HTERT RPE-1 (cell line): ENCODE results near the gene KCTD17.

Experiments used
- in situ Hi-C: fragments of 300-500 bp; cut with MboI; formaldehyde crosslinking; loops from 4 replicates; pipeline ENCODE4 v1.14.3; 2020; ENCODE audit warnings: low sequenced_read_pairs

The KCTD17 gene

DNA sequence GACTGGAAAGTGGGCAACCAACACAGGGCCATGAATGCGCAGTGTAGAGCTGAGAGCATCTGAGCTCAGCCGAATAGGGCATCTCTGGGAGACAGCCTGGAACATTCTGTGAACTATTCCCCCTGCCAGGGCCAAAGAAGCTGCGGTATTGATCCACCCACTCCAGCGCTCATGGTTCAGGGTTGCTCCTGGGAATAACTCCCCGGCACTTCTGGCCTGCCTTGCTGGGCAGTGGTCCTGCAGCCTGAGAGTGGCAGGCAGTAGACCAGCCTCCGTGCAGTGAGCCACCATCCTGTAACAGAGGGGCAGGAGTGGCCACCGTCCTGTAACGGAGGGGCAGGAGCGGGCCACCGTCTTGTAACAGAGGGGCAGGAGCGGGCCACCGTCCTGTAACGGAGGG lies 45.8 kb downstream of the KCTD17 start:
- in situ Hi-C loops: no loop called here

DNA sequence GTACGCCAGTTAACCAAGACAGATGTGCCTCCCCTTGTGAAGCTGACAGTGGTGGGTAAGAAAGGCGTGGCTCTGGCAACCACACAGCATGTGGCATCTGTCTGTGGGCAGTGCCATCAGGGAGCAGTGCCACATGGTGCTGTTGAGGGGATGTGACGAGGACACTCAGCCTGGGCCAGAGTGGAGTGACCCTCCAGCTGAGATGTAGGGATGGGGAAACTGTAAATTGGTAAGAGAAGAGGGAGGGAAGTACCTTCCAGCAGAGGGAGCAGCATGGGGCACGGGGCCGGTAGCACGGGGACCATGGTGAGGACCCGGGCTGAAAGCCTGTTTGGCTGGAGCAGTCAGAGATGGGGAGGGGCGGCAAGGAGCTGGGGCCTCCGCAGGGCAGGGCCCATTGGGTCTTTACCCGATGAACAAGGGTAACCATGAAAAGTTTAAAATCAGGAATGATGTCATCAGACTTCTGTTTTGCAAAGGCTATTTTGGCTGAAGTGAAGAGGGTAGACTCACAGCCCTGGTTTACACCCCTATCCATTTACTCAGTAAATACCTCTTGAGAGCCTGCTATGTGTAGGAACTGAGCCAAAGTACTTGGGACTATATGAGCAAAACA lies 47.5 kb downstream of the KCTD17 start:
- in situ Hi-C loops: no loop called here

DNA sequence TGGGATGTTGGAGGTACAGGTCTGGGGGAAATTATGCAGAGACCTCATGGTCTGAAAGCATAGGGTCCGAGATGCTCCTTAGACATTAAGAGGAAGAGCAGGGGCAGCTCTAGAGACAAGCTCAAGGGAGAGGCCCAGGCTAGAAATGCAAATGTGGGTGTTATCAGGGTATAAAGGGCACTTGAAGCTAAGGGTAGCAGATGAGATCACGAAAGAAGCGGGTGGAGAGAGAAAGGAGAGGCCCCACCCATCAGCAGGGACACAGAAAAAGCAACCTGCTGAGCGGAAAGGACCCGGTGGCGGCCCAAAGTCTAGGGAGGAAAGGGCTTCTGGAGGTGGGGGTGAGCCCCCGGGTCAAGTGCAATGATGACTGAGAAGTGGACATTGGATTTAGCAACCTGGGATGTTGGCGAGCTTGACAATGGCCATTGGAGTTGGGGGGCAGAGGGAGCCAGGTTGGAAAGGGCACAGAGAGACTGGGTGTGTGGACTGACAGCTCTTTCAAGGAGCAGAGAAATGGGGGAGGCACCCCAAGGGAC lies 49.1 kb downstream of the KCTD17 start:
- in situ Hi-C loops: no loop called here

DNA sequence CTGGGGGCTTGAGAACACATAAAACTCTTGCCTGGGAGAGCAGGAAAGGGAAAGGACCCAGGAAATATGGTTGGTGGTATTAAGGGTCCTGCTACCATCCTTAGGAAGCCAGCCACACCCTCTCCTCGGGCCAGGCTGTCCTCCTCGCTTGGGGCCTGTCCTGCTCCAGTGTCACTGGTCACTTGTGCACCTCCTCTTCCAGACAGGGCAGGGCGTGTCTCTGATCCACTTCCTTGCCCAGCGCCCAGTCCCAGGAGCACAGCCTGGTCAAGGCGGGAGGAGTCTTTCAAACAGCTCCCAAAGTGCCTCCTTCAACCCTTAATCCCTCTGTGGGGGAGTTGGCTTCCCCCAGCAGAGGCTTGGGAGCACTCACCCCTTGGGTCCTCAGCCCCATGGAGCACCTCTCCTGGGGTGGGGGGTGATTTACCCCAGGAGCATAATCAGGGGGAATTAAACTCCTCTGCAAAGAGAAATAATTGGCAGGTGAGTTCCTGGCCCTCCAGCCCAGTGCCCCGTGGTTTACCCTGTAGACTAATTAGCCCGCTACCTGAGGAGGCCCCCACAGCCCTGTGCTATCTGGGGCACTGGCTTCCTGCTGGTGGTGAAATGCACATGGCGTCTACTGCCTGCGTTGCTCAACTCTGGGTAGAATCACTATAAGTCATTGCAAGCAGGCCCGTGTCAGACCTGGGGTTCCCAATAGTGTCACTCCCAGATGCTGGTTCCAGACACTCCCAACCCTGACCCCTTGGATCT lies 49.9 kb downstream of the KCTD17 start:
- in situ Hi-C loops: no loop called here

DNA sequence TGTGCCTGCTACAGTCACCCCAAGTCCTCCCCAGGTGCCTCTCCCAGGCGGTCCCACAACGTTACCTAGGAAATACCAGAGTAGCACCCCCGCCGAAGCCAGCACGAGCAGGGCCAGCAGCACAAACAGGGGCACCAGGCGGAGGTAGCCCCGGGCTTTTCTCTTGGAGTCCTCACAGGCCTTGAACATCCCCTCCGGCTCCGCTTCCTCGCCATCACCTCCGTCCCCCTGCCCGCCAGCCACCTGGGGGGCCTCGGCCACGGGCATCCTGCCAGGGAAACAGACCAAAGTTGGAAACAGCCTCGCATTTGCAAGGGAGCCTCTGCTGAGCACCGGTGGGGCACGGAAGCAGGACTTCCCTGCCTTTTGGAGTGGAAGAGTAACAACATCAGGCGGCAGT lies 51.6 kb downstream of the KCTD17 start:
- in situ Hi-C loops: no loop called here

DNA sequence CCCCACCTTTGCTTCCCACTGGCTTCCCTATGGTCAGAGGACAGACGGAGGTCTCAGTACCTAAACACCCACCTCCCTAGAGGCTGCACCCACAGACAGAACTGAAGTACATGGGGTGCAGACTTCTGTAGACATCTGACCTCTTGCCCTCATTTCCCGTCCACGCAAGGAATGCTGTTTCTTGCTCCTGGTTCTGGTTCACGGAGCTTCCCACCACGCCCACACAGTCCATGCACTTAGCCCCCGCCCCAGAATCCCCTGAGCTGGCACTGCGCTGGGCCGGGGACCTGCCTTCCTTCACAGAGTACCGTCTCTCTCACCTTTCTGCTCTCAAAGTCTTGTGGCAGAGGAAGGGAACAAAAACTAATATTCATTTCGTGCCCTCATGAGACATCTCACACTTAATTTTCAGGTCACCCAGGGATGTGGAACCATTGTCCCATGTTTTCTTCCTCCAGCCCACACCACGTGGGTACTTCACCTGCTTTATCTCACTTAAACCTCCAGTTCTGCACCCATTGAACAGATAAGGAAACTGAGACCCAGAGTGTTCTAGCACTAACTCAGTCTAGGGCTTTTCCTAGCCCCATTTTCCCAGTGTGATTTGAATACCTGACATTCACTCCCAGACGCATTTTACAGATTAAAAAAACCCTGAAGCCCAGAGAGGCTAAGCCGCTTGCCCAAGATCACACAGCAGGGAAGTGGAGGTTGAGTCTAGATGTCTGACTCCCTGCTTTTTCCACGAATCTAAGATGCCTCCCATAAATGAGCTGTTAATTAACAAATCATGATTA lies 52.3 kb downstream of the KCTD17 start:
- in situ Hi-C loops: no loop called here

DNA sequence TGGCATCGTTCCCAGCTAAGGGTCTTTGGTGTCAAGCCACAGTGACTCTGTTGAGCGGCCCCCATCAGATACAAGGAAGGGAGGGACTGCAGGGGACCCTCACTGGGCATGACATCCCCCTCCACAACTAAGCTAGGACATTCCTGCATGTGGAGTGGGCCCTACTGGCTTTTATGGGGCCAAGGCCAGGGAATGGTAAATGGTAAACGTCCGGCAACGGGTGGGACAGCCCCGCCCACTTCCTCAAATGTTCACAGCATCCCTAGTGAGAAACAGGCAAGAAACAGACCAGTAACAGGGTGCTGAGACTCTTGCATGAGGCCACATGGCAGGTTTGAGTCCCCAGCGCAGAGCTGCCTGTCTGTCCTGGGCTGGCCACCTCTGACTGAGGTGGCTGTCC lies 53.6 kb downstream of the KCTD17 start:
- in situ Hi-C loops: no loop called here

DNA sequence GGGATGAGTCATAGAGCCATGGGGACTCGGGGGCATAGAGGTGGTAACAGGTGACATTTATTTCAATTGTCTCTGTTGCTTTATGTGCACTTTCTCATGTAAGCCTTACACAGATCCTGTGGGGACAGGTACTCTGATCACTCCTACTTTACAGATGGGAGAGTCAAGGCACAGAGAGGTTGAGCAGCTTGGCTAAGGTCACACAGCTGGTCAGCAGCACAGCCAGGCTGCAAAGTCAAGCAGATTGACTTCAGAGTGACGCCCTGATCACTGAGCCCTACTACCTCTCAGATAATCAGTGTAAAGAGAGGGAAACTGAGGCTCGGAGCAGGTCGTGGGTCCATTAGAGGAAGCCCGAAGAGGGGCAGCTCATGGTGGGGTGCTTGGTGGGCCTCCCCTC lies 54.4 kb downstream of the KCTD17 start:
- in situ Hi-C loops: no loop called here

DNA sequence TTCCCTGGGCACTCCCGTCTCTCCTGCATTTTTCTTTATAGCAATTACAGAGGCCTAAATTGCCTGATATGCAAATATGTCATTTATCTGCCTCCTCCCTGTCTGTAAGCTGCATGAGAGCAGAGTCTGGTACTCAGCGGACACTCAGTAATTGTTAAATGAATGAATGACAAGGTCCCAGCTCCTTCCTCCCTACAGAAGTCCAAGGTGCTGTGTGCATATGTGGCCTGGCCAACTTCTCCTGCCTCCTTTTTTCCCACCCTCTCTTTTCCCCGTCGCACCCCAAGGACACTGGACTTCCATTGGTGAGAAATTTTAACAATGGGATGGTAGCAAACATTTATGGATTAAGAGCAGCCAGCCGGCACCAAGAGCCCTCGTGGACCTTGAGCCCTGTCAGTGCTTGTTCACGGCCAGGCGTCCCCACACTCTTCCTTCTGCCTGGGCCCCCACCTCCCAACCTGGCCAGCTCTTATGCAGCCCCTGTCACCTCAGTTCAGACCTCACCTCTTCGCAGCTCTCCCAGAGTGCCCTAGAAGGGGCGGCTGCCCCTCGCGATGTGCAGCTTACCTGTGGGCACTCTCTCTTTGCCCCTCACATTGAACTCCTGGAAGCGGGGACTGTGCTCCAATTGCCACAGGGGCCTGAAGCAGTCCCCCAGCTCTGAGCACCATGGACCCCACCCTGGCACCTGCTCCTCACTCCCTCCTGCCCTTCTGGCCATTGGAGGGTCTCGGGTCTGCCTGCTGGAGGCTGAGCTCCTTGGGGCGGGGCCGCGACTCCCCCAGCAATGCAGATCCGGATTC lies 56.5 kb downstream of the KCTD17 start:
- in situ Hi-C loops: no loop called here

DNA sequence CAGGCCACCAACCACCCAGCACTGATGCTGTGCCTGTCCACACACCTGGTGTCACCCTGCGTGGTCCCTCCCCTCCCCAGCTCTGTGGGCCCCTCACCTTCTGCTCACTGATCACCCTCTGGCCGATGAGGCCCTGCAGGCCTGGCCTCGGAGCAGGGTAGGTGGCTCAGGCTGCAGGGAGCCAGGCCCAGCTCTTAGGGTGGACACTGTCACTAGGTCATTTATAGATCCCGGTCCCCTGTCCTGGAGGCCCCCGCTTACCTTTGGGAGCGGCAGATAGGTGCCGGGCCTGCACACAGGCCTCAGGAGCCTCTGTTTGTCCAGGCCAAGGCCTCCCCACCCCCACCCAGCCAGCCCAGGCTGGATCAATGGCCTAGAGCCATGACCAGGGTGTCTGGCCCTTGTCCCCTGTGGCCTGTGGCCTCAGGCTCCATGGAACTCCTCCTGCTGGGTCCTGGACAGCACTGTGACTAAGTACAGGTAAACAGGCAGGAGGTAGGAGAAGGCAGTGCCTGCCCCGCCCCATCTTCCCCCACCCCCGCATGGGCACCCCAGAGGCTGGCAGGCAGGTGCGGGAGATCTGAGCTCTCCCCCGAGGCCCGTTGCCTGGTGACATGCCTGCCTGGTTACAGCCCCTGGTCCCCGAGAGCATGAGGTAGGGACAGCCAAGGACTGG lies 57.8 kb downstream of the KCTD17 start, which contains the start of gene TMPRSS6:
TMPRSS6 (minus strand) TSS at position 472 of the 676 bp plus-strand sequence. CDS start 6,296 bp downstream, outside the sequence.
- in situ Hi-C loops: no loop called here

DNA sequence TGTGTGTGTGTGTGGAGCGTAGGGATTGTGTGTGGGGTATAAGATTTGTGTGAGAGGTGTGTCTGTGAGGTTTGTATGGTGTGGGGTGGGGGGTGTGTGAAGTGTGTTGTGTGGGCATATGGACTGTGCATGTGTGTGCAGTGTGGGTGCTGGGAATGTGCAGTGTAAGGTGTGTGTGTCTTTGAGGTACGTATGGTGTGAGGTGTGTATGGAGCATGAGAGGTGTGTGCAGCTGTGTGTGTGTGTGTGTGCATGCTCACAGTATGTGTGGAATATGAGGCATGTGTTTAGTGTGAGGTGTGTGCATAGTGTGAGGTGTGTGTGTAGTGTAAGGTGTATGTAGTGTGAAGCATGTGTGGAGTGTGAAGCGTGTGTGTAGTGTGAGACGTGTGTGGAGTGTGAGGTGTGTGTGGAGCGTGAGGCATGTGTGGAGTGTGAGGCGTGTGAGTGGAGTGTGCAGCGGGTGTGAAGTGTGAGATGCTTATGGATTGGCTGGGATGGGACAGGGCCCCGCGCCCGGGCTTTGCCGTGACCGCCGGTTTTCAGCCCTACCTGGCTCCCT lies 59.7 kb downstream of the KCTD17 start:
- in situ Hi-C loops: no loop called here

DNA sequence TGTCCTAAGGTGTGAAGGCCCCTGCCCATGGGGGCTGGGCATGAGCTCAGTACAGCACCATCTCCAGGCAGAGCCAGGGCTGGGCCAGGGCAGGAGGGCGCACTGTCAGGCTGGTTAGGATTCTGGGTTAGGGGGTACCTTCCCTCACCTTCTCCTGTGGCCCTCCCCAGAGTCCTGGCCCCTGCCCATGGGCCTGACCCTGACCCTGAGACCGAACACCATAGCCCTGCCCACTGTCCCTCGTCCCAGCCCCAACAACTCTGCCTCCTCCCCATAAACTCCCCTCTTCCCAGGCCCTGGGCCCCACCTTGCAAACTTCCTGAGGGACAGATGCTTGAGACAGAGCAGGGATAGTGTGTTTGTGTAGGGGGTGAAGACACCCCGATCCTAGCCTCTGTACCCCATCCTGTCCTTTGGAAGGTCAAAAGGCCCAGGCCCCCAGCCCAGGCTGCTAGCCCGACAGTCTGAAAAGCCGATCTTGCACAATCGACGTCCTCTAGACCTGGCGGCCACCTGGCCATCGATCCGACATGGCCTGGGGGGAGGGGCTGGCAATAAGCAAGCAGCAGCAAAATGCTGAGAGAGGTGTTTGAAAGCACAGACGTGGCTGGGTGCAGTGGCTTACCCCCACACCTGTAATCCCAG lies 60.7 kb downstream of the KCTD17 start:
- in situ Hi-C loops: no loop called here
